Caco-2 (cell line): ENCODE data around the gene EIF4A2. TPM values are rescaled to one million over a fixed set of nuclear protein-coding genes. Genes with fewer than 3 reads are reported as not detected.

Source experiments
- BruUV-seq: library from RNA; stranded (reverse); fragments of 400-500 nt; replicated peaks from 2 replicates; lab custom pipeline; 2021; lab: Mats Ljungman, UMichigan
- CTCF ChIA-PET: fragments of 300-600 bp; sonication (Branson Sonifier 250); formaldehyde crosslinking; loops from one replicate; lab custom pipeline; 2022; ENCODE audit warnings: antibody characterized with exemption; lab: Charles Lee
- POLR2A ChIA-PET: fragments of 300-600 bp; sonication (Branson Sonifier 250); formaldehyde crosslinking; loops from one replicate; lab custom pipeline; 2022; ENCODE audit warnings: antibody characterized with exemption; lab: Charles Lee
- DNase-seq, 2 experiments: peaks; one replicate each; pipeline versions ENCODE4 v3.0.0 to v3.0.0-alpha.2; 2020 to 2022
- H3K27me3 ChIP-seq: replicated peaks from 2 replicates; pipeline ENCODE4 v1.6.0; 2011; ENCODE audit warnings: low read length; ENCODE audit not compliant: control insufficient read depth, insufficient read depth
- H3K36me3 ChIP-seq: 2 replicates; pipeline ENCODE4 v1.5.1; 2011; ENCODE audit warnings: low read length; ENCODE audit not compliant: control insufficient read depth, insufficient read depth
- H3K4me1 ChIP-seq: fragments of 250-450 bp; sonication (Bioruptor Pico); 2 replicates; pipeline ENCODE4 v1.5.1; 2020; ENCODE audit warnings: mild to moderate bottlenecking
- H3K4me3 ChIP-seq: 2 replicates; pipeline ENCODE4 v1.5.1; 2011; ENCODE audit warnings: low read depth, mild to moderate bottlenecking, control low read depth, low read length
- H3K9me3 ChIP-seq: fragments of 250-450 bp; sonication (Bioruptor Pico); 2 replicates; pipeline ENCODE4 v1.5.1; 2020; ENCODE audit warnings: mild to moderate bottlenecking, moderate library complexity
- H3K27ac Mint-ChIP-seq: one replicate; pipeline ENCODE4 v1.8.0; 2022; ENCODE audit warnings: mixed read lengths; ENCODE audit not compliant: unreplicated experiment
- H3K27me3 Mint-ChIP-seq: one replicate; pipeline ENCODE4 v1.8.0; 2022; ENCODE audit warnings: mixed read lengths; ENCODE audit not compliant: insufficient read depth, unreplicated experiment
- H3K36me3 Mint-ChIP-seq: one replicate; pipeline ENCODE4 v1.8.0; 2022; ENCODE audit warnings: mild to moderate bottlenecking, mixed read lengths; ENCODE audit not compliant: insufficient read depth, unreplicated experiment
- H3K4me1 Mint-ChIP-seq: one replicate; pipeline ENCODE4 v1.8.0; 2022; ENCODE audit warnings: low read depth, mixed read lengths; ENCODE audit not compliant: unreplicated experiment
- H3K4me3 Mint-ChIP-seq: one replicate; pipeline ENCODE4 v1.8.0; 2022; ENCODE audit warnings: mild to moderate bottlenecking, moderate library complexity, mixed read lengths; ENCODE audit not compliant: unreplicated experiment
- H3K9me3 Mint-ChIP-seq: one replicate; pipeline ENCODE4 v1.8.0; 2022; ENCODE audit warnings: mixed read lengths; ENCODE audit not compliant: unreplicated experiment
- CTCF ChIP-seq, 2 experiments: fragments of 200-600 bp in 1 of 2; IDR thresholded peaks; 1 replicate in 1 of 2; 2 replicates in 1 of 2; pipeline versions ENCODE4 v1.5.1 to v1.8.0; 2011 to 2022; ENCODE audit warnings: antibody characterized with exemption in 1 of 2, control low read depth in 1 of 2, inconsistent platforms in 1 of 2, low read depth in 1 of 2, low read length in 1 of 2, mild to moderate bottlenecking in 1 of 2, moderate library complexity in 1 of 2; ENCODE audit not compliant: insufficient read depth in 1 of 2, severe bottlenecking in 1 of 2, unreplicated experiment in 1 of 2
- intact Hi-C: fragments of 100-400 bp; cut with micrococcal nuclease; formaldehyde crosslinking; loops from one replicate; pipeline ENCODE4 v1.10.0; 2022; ENCODE audit not compliant: unreplicated experiment
- total RNA-seq: library from RNA; stranded (reverse); gene quantifications from 2 replicates; pipeline ENCODE4 v1.2.3, GENCODE V29; 2022

EIF4A2 gene
- total RNA-seq, 1 experiment from 2014 or later = 346 TPM

DNA sequence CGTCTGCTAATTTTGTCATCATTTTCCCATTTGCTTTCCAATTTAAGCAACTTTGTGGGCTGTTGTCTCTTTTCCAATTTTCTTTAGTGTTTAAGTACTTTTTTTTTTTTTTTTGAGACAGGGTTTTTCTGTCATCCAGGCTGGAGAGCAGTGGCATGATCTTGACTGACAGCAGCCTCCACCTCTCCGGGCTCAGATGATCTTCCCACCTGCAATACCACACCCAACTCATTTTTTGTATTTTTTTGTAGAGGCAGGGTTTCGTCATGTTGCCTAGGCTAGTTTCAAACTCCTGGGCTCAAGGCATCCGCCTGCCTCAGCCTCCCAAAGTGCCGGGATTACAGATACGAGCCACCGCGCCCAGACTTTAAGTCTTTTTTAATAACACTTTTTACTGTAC lies 26.2 kb upstream of the EIF4A2 start:
- H3K4me3 Mint-ChIP-seq = no peak overlapping the region
- no TSS peak for BruUV-seq
- no peaks in the 10 kb centered on the region for H3K27me3 Mint-ChIP-seq
- Histone ChIP-seq H3K36me3 (no peaks in the 10 kb centered on the region), H3K9me3 (no peaks in the 10 kb centered on the region), H3K4me1 (peaks cover 19% of the 10 kb centered on the region), H3K27me3 (no peaks in the 10 kb centered on the region), H3K4me3 (no peak overlapping the region)
- CTCF ChIA-PET = interaction anchor here (0.7 kb wide), 1 partner anchor 160 kb away, joined by 3 read pairs; no protein-coding TSS in a partner anchor
- no peaks in the 10 kb centered on the region for H3K36me3 Mint-ChIP-seq
- peaks cover 13% of the 10 kb centered on the region for H3K4me1 Mint-ChIP-seq
- H3K9me3 Mint-ChIP-seq = no peaks in the 10 kb centered on the region
- no peak for DNase-seq
- TF ChIP-seq CTCF (IDR thresholded peaks at IDR 0.05; ENCODE audit: insufficient read depth in 1 of 2, low read depth in 1 of 2, low read length in 1 of 2, severe bottlenecking in 1 of 2, unreplicated experiment in 1 of 2) = no peak
- intact Hi-C loops = no loop called here
- no peak overlapping the region for H3K27ac Mint-ChIP-seq
- POLR2A ChIA-PET = no interaction called here

- Mint-ChIP-seq H3K27ac (no peak overlapping the region), H3K36me3 (no peaks in the 10 kb centered on the region), H3K4me3 (no peak overlapping the region), H3K27me3 (no peaks in the 10 kb centered on the region), H3K9me3 (no peaks in the 10 kb centered on the region), H3K4me1 (peaks cover 13% of the 10 kb centered on the region)
- Histone ChIP-seq H3K36me3 (no peaks in the 10 kb centered on the region), H3K4me1 (peaks cover 19% of the 10 kb centered on the region), H3K4me3 (no peak overlapping the region), H3K9me3 (no peaks in the 10 kb centered on the region), H3K27me3 (no peaks in the 10 kb centered on the region)
- DNase-seq = no peak
- intact Hi-C loops = no loop called here
- TF ChIP-seq CTCF (IDR thresholded peaks at IDR 0.05; ENCODE audit: insufficient read depth in 1 of 2, low read depth in 1 of 2, low read length in 1 of 2, severe bottlenecking in 1 of 2, unreplicated experiment in 1 of 2) = no peak
- POLR2A ChIA-PET = no interaction called here
- CTCF ChIA-PET = no interaction called here
- BruUV-seq = no TSS peak
Measured at GRCh38 chr3:186757686-186758220, 25.6 kb upstream of the EIF4A2 start.

DNA sequence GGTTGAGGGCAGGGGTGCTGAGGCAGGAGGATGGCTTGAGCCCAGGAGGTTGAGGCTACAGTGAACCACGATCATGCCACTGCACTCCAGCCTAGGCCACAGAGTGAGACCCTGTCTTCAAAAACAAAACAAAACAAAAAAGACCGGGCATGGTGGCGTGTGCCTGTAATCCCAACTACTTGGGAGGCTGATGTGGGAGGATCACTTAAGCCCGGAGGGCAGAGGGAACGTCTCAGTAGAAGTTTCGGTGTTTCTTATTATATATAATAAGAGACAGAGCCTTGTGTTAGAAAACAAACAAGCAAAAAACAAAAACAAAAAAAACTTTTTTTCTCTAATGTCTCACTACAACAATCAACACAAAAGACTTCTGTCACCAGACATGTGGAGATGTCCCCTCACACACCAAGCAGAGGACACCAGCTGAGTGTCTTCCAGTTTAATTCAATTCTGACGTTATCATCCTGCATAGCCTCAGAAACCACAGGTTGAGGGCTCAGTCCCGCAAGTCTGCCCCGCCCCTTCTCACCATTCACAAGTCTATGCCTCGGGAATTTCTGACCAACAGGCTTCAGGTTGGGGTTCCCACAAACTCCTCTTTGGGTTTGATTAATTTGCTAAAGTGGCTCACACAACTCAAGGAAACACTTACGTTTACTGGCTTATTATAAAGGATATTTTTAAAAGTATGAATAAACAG lies 24.0 kb upstream of the EIF4A2 start:
- CTCF ChIA-PET = no interaction called here
- H3K4me3 ChIP-seq = no peak overlapping the region

More for the DNA sequence above, 24.0 kb upstream of the EIF4A2 start:
- intact Hi-C loops = no loop called here
- no peaks in the 10 kb centered on the region for H3K9me3 ChIP-seq
- no TSS peak for BruUV-seq
- peaks cover 19% of the 10 kb centered on the region for H3K4me1 ChIP-seq
- TF ChIP-seq CTCF (IDR thresholded peaks at IDR 0.05; ENCODE audit: insufficient read depth in 1 of 2, low read depth in 1 of 2, low read length in 1 of 2, severe bottlenecking in 1 of 2, unreplicated experiment in 1 of 2) = no peak
- H3K27me3 Mint-ChIP-seq = no peaks in the 10 kb centered on the region
- DNase-seq = no peak
- POLR2A ChIA-PET = no interaction called here
- H3K4me1 Mint-ChIP-seq = peaks cover 13% of the 10 kb centered on the region
- H3K36me3 Mint-ChIP-seq = no peaks in the 10 kb centered on the region
- no peaks in the 10 kb centered on the region for H3K36me3 ChIP-seq
- no peaks in the 10 kb centered on the region for H3K9me3 Mint-ChIP-seq
- no peaks in the 10 kb centered on the region for H3K27me3 ChIP-seq
- no peak overlapping the region for H3K4me3 Mint-ChIP-seq
- H3K27ac Mint-ChIP-seq = peak overlapping the region; percentile 86
